HCEC 1CT (cell line): ENCODE data around the gene MPRIP.

Source experiments
- DNase-seq: peaks from one replicate; pipeline ENCODE4 v3.0.0-alpha.2; 2017

The MPRIP gene

GRCh38 chr17:17114592-17115225 lies 72.5 kb downstream of the MPRIP start:
- no peak for DNase-seq

DNA sequence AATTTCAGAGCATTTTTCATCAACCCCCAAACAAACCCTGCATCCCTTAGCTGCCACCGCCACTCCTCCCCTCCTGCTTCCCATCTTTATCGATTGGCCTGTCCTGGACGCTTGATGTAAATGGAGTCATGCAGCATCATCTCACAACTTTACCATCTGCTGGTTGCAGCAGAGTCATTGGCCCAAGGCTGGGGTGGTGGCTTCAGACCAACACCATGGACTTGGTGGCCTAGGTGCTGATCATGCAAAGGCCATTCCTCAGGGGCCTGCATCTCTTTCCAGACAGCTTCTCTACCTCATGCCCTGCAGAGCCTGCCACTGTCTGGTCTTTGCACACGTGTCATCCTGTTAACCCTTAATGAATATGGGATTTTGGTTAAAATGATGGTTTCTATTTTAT lies 73.4 kb downstream of the MPRIP start:
- DNase-seq, result no peak

DNA sequence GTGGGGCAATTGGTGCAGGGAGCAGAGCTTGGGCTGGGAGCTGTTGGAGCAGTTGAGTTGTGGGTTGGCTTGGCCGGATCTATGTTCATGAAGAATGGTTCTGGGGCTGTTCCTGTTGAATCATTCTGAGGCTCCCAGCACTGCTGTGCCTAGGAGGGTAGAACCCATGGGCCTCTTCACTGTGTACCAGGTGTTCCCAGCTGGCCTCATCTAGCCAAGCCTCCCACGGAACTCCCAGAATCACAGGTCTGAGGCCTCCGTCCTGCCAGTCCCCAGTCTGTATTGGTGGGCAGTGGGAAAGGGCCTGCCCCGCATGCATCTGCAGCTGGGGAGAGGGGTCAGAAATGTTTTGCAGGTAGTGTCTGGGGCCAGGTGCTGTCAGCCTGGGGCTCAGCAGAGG lies 74.1 kb downstream of the MPRIP start:
- DNase-seq, result no peak

- no peak for DNase-seq
Measured at GRCh38 chr17:17117923-17118322, 75.7 kb downstream of the MPRIP start.

GRCh38 chr17:17118399-17118798 lies 76.1 kb downstream of the MPRIP start:
- no peak for DNase-seq

DNA sequence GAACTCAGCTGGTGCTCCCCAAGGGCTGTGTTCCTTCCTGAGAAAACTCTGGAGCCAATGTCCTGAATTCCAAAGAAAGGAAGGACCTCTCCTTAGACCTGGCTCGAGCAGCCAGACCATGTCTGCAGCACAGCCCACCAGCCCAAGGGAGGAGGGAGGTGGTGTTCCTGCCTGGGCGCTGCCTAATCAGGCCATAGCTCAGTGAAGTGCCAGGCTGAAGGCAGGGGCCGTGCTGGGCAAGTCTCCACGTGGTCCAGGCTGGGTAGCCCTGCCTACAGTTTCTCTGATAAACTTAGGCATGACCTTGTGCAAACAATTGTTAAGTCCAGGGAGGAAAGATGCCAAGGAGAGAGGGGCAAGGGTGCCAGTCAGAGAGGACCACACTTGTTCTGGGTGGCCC lies 76.8 kb downstream of the MPRIP start:
- no peak for DNase-seq

DNA sequence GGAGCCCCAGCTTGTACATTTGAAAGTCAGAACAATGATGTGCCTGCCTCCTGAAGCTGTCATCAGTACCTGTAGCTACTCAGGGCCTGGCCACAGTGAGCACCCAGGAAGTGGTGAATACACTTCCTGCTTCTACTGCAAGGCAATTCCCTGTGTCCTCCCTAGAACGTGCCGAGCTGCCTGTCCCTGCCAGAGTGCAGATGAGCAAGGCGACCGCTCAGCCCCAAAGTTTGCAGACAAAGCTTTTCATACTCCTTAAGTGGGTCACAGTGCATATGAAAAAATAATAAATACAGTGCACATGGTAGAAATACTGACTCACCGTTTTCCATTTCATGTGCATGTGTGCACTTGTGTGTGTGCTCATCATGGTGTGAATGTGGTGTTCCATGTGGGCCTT lies 77.3 kb downstream of the MPRIP start:
- peak; percentile 61 for DNase-seq

DNA sequence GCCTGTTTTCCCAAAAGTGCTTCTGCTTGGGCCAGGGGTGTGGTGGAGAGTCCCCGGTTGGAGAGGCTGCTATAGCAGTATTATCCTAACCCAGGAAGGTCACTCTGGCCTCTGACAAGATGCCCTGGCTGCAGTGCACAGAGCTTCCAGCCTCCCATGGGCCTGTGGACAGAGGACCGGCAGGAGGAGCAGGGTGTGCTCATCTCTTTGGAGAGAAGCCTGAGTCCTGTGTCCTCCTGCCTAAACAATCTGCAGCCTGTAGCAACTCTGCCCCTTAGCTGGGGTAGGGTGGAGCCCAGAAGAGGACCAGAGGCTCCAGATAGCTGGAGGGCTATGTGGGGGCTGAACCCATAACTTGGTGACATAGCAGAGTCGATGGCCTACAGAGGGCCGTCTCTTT lies 78.0 kb downstream of the MPRIP start:
- no peak for DNase-seq

DNA sequence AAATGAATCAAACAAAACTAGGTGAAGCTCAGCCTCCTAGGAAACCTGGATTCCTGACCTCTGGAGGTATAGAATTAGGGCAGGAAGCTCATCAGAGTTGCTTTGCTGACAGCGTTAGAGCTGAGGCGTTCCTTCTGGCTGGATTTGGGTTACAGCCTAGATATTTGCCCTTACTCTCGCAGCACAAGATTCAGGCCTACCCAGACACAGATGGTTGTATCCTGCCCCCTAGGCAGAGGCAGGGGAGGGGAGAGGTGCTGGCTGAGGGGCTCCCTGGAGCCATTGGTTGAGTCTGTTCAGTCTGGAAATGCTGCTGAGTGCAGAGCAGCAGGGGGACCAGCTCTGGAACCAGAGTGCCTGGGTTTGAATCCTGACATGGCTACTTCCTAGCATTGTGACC lies 78.4 kb downstream of the MPRIP start:
- no peak for DNase-seq

- no peak for DNase-seq
Measured at GRCh38 chr17:17121162-17121561, 78.9 kb downstream of the MPRIP start.

DNA sequence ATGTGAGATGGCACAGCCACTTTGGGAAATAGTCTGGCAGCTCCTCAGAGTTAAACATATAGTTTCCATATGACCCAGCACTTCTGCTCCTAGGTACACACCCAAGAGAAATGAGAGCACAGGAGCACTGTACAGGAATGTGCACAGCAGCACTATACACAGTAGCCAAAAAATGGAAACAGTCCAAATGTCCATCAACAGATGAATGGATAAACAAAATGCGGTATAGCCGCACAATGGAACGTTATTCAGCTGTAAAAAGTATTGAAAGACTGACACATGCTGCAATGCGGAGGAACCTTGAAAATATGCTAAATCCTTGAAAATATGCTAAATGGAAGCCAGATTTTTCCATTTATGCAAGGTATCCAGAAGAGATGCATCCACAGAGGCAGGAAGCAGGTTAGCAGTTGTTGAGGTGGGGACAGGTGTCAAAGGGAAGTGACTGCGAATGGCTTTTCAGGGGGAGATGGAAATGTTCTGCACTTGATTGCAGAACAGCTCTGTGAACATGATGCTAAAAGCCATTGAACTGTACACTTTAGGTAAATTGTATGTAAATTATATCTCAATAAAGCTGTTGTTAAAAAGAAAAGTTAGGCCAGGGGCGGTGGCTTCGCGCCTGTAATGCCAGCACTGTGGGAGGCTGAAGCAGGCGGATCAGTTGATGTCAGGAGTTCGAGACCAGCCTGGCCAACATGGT lies 80.7 kb downstream of the MPRIP start:
- DNase-seq, result no peak

- no peak for DNase-seq
Measured at GRCh38 chr17:17124341-17124740, 82.1 kb downstream of the MPRIP start.

DNA sequence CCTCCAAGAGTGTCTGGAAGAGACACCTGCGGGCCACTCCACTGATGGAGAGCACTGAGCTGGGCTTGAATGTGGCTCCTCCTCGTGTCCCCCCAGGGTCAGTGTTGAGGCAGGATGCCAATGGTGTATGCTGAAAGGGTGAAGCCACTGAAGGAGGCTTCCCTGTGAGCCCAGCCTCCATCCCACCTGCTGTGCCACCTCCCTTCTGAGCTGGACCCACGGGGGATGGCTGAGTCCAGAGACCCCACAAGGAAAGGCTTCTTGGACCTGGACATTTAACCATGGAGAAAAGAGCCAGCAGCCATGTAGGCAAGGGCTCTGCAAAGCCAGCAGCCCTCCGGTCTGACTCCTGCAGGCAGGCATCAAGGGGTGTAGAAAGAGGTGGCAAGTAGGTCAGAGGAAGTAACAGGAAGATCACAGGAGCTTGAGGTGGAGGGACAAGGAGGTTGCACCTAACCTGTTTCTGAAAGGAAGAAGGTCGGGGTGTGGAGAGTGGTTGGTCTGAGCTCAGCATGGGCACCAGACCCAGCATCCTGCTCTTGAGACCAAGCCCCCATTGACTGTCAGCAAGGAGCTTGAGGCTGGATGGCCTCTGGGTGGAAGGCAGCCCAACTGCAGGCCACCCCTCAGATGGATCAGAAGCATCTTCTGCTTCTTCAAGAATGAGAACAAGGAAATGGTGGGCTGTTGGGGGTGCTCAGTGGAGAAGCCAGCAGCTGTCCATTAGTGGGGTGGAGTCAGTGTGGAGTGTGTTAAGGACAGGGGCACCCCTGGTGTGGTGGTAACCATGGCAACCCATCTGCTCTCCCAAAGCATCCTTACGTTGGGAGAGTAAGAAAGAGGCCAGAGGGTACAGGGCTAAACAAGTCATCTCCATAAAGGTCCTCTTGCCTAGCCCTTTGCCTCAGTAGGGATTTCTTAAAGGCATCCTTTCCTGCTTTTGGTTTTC lies 83.2 kb downstream of the MPRIP start:
- DNase-seq, result no peak

GRCh38 chr17:17126131-17127110 lies 84.2 kb downstream of the MPRIP start:
- DNase-seq, result no peak

DNA sequence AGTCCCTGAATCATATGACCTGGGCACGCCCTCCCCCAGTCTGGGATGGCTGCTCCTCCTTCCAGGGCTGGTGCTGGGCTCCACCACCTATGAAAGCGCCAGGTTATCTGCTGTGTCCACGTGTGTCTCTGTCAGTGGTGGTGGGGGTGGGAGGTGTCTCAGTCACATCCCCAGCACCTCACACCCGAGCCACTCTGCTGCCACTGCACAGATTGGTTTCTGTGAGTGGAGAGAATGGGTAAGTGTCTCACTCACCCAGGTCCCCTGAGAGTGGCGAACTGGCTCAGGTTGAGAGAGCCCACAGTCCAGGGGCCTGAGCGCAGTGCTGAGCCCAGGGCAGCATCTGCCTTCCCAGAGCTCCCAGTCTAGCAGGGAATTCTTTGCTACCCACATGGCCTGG lies 84.9 kb downstream of the MPRIP start:
- no peak for DNase-seq

- DNase-seq, result no peak
Measured at GRCh38 chr17:17127730-17128291, 85.6 kb downstream of the MPRIP start.

GRCh38 chr17:17128476-17129075 lies 86.3 kb downstream of the MPRIP start:
- no peak for DNase-seq

GRCh38 chr17:17129466-17129865 lies 87.2 kb downstream of the MPRIP start:
- DNase-seq, result no peak

DNA sequence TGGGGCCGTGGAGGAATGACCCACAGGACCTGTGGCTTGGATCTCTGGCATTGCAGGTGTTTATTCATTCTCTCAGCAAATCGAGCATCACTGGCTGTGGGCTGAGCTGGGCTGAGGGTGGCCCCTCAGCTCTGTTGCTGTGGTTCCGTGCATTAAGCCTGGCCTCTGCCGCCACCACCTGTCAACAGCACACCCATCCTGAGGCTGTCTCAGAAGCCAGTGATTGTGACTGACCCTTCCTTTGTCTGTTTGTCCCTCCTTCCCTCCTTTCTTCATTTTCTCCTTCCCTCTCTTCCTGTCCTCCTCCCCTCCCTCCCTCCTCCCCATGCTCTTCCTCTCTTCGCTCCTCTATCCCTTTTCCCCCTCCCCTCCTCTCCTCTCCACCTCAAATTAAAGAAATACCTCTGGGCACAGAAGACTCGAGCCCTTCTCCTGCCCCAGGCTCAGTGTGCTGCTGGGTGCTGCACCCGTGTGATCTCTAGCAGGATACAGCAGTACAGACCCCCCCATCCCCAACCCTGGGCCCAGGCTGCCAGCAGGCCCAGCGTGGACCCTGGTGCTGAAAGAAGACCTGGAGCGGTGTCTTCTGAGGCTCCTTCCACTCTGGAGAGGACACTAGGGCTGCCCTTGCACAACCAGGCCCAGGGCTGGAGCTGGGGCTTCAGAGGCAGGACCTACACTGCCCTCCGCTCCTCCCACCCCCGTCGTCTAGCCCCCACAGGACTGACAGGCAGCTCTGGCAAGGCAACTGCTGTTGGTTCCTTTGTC lies 88.0 kb downstream of the MPRIP start:
- DNase-seq, result no peak

DNA sequence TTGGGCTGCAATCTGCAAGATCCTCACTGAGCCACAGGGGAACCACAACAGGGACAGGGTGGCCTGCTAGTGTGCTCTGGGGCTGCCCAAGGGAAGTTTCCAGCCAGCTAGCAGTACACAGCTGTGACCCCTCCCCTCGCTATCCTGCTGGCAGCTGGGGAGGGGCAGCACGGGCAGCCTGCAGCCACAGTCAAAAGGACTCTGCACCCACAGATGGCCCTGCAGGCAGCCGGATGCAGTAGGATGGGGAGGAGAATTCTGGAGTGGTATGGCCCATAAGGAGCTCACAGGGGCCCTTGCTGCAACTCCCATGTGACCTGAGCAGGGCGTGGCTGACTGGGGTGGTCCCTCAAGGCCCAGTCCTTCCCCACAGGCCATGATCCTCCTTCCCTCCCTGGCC lies 89.6 kb downstream of the MPRIP start:
- no peak for DNase-seq

DNA sequence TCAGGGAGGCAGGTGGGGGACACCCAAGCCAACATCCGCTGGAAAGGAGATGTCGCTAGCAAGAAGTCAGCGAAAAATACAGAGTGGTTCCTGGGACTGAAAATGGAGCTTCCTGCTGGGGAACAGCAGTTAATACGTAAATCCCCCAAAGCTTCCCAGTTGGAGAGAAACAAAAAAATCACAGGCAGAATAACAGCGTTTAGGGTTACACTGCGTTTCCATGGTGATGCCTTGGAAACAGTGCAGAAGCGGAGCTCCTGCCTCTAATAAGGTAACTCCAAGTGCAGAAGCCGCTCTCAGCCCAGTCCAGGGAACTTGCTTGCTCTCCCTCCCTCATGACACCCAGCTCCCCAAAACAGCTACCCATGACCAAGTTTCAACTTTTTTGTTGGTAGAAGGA lies 90.5 kb downstream of the MPRIP start:
- DNase-seq, result no peak
